GM12878 (cell line): ENCODE data around the gene HEMK1. TPM values are rescaled to one million over a fixed set of nuclear protein-coding genes. Genes with fewer than 3 reads are reported as not detected.

Experiments
- ATAC-seq: fragments of 200-7000 bp; cut with Tn5 transposase; 3 replicates; pipeline ENCODE4 v1.9.1; 2020; ENCODE audit warnings: mild to moderate bottlenecking, moderate library complexity
- BruUV-seq: library from RNA; stranded (reverse); fragments of 400-500 nt; replicated peaks from 2 replicates; lab custom pipeline; 2021; lab: Mats Ljungman, UMichigan
- CTCF ChIA-PET: fragments of 300-600 bp; sonication (Branson Sonifier 250); formaldehyde crosslinking; extraction: SDS; loops from one replicate; lab custom pipeline; 2021; ENCODE audit warnings: inconsistent platforms; lab: Yijun Ruan, JAX
- POLR2A ChIA-PET: fragments of 350-600 bp; formaldehyde crosslinking; extraction: SDS; loops from one replicate; lab custom pipeline; 2021; ENCODE audit warnings: inconsistent platforms; lab: Charles Lee
- RAD21 ChIA-PET: fragments of 300-600 bp; sonication (Branson Sonifier 250); formaldehyde crosslinking; loops from one replicate; lab custom pipeline; 2023; ENCODE audit warnings: antibody characterized with exemption; ENCODE audit not compliant: unreplicated experiment; lab: Charles Lee
- SMC1A ChIA-PET: fragments of 300-600 bp; sonication (Branson Sonifier 250); formaldehyde crosslinking; loops from one replicate; lab custom pipeline; 2023; ENCODE audit not compliant: unreplicated experiment, uncharacterized antibody; lab: Charles Lee
- DNase-seq: peaks from one replicate; pipeline ENCODE4 v3.0.0-alpha.2; 2011; ENCODE audit warnings: low read depth, low spot score
- FAIRE-seq: peaks from 3 replicates; lab custom pipeline; 2011; peaks lifted over from hg19 to GRCh38; lab: Jason Lieb, UNC
- H2AFZ ChIP-seq: 2 replicates; pipeline ENCODE4 v1.6.0; 2011; ENCODE audit warnings: low read depth, low read length, control low read depth; ENCODE audit not compliant: control insufficient read depth
- H3K27ac ChIP-seq: 2 replicates; pipeline ENCODE4 v1.5.1; 2011; ENCODE audit warnings: control low read depth; ENCODE audit not compliant: control insufficient read depth, insufficient read depth
- H3K27me3 ChIP-seq, 2 experiments: replicated peaks in 1 of 2; 2 replicates each; pipeline versions ENCODE4 v1.6.0 to v1.6.1; 2011; ENCODE audit warnings: low read length in 1 of 2; ENCODE audit not compliant: control insufficient read depth in 2 of 2, insufficient read depth in 2 of 2
- H3K36me3 ChIP-seq, 2 experiments: 2 replicates each; pipeline ENCODE4 v1.5.1; 2011; ENCODE audit warnings: low read length in 1 of 2; ENCODE audit not compliant: control insufficient read depth in 2 of 2, insufficient read depth in 2 of 2
- H3K4me1 ChIP-seq: 2 replicates; pipeline ENCODE4 v1.6.1; 2011; ENCODE audit warnings: mild to moderate bottlenecking, low read length, moderate library complexity, mixed read lengths; ENCODE audit not compliant: control insufficient read depth, insufficient read depth
- H3K4me2 ChIP-seq: 2 replicates; pipeline ENCODE4 v1.6.0; 2011; ENCODE audit warnings: control low read depth; ENCODE audit not compliant: control insufficient read depth, insufficient read depth
- H3K4me3 ChIP-seq: fragments of 200-600 bp; sonication (generic); 2 replicates; pipeline ENCODE4 v1.5.1; 2016
- H3K79me2 ChIP-seq: 2 replicates; pipeline ENCODE4 v1.6.0; 2011; ENCODE audit warnings: low read length; ENCODE audit not compliant: control insufficient read depth, insufficient read depth
- H3K9ac ChIP-seq: 2 replicates; pipeline ENCODE4 v1.8.0; 2011; ENCODE audit warnings: low read length, control low read depth, mixed read lengths; ENCODE audit not compliant: control insufficient read depth, insufficient read depth
- H3K9me3 ChIP-seq: replicated peaks from 3 replicates; pipeline ENCODE4 v1.5.1; 2011; ENCODE audit warnings: mild to moderate bottlenecking, low read length; ENCODE audit not compliant: control insufficient read depth, insufficient read depth
- H4K20me1 ChIP-seq: 2 replicates; pipeline ENCODE4 v1.6.0; 2011; ENCODE audit not compliant: control insufficient read depth, insufficient read depth
- ATF7 ChIP-seq: fragments of 450-650 bp; IDR thresholded peaks from 2 replicates; pipeline ENCODE4 v1.6.1; 2016; ENCODE audit warnings: low read depth, mild to moderate bottlenecking
- BCL11A ChIP-seq: IDR thresholded peaks from 2 replicates; pipeline ENCODE4 v1.6.1; 2011; ENCODE audit warnings: low read depth, low read length
- BMI1 ChIP-seq: fragments of 450-650 bp; IDR thresholded peaks from 2 replicates; pipeline ENCODE4 v1.6.1; 2016; ENCODE audit warnings: mild to moderate bottlenecking, moderate library complexity, borderline replicate concordance
- CEBPZ ChIP-seq: fragments of 150-350 bp; IDR thresholded peaks from 2 replicates; pipeline ENCODE4 v1.6.1; 2016; ENCODE audit warnings: low read depth, low read length
- IRF4 ChIP-seq: IDR thresholded peaks from 2 replicates; pipeline ENCODE4 v1.6.1; 2011; ENCODE audit warnings: low read depth, low read length
- IRF5 ChIP-seq: fragments of 450-650 bp; IDR thresholded peaks from 2 replicates; pipeline ENCODE4 v1.6.1; 2017; ENCODE audit warnings: borderline replicate concordance
- NR2F1 ChIP-seq: fragments of 450-650 bp; conservative IDR thresholded peaks from 2 replicates; pipeline ENCODE4 v1.6.1; 2017; ENCODE audit warnings: mild to moderate bottlenecking
- PML ChIP-seq: IDR thresholded peaks from 2 replicates; pipeline ENCODE4 v1.6.1; 2012; ENCODE audit warnings: low read length, inconsistent platforms
- POLR2A ChIP-seq: IDR thresholded peaks from 2 replicates; pipeline ENCODE4 v1.6.1; 2011; ENCODE audit warnings: low read depth, mild to moderate bottlenecking, low read length
- POLR2AphosphoS2 ChIP-seq: IDR thresholded peaks from 2 replicates; pipeline ENCODE4 v1.6.1; 2011; ENCODE audit warnings: low read depth, mild to moderate bottlenecking, low read length, improper control_type of control experiment, moderate library complexity
- RFX5 ChIP-seq: IDR thresholded peaks from 2 replicates; pipeline ENCODE4 v1.6.1; 2011; ENCODE audit warnings: low read depth, low read length, improper control_type of control experiment
- SMARCA5 ChIP-seq: fragments of 450-650 bp; IDR thresholded peaks from 2 replicates; pipeline ENCODE4 v1.6.1; 2017; ENCODE audit warnings: mild to moderate bottlenecking
- SMC3 ChIP-seq: IDR thresholded peaks from 2 replicates; pipeline ENCODE4 v1.6.1; 2011; ENCODE audit warnings: low read length, improper control_type of control experiment, borderline replicate concordance
- SP1 ChIP-seq: IDR thresholded peaks from one replicate; pipeline ENCODE4 v1.6.1; 2011; ENCODE audit warnings: low read depth, low read length
- TARDBP ChIP-seq: IDR thresholded peaks from 2 replicates; pipeline ENCODE4 v1.6.1; 2016; ENCODE audit warnings: borderline replicate concordance
- WGBS: methylation state at CpG from one replicate; pipeline ENCODE4 v1.1.6; 2016; ENCODE audit warnings: low lambda C conversion rate; ENCODE audit not compliant: insufficient replicate concordance, insufficient coverage; ENCODE audit errors: missing lambda C conversion rate; 5-methylcytosine and 5-hydroxymethylcytosine counted together
- in situ Hi-C: fragments of 300-500 bp; cut with MboI; formaldehyde crosslinking; loops from 9 replicates; pipeline ENCODE4 v1.14.3; 2018; ENCODE audit warnings: mixed read lengths
- intact Hi-C: fragments of 100-400 bp; cut with micrococcal nuclease; formaldehyde crosslinking; loops from one replicate; pipeline ENCODE4 v1.14.2; 2022; ENCODE audit not compliant: unreplicated experiment
- polyA plus RNA-seq, 11 experiments: library from polyadenylated mRNA; depleted of rRNA in 4 of 11; unstranded in 6 of 11; stranded (reverse) in 5 of 11; fragments of >200 nt; fragmentation: Nextera tagmentation in 4 of 11; fragmentation: Illumina TruSeq in 1 of 11; extraction: Ambion mirVana in 4 of 11; extraction: Trizol in 1 of 11; gene quantifications; 1 replicate in 1 of 11; 2 replicates in 10 of 11; pipeline versions ENCODE4 v1.2.1 to v1.2.3, GENCODE V29; 2011 to 2016; ENCODE audit warnings: inconsistent platforms in 2 of 11, missing spikeins in 2 of 11, low read depth in 1 of 11
- total RNA-seq, 4 experiments: library from RNA; depleted of rRNA in 3 of 4; stranded (reverse); fragments of >200 nt in 3 of 4; fragmentation: Illumina TruSeq in 1 of 4; extraction: Trizol in 1 of 4; gene quantifications; 2 replicates each; pipeline versions ENCODE4 v1.2.1 to v1.2.3, GENCODE V29; 2013 to 2021

HEMK1 gene
- total and polyA plus RNA-seq, 10 of the 15 experiments (the other 5 are each of a cell fraction or from before 2014, with no cell fraction given), result 2.8 to 19.0 (median 12.0) TPM

DNA sequence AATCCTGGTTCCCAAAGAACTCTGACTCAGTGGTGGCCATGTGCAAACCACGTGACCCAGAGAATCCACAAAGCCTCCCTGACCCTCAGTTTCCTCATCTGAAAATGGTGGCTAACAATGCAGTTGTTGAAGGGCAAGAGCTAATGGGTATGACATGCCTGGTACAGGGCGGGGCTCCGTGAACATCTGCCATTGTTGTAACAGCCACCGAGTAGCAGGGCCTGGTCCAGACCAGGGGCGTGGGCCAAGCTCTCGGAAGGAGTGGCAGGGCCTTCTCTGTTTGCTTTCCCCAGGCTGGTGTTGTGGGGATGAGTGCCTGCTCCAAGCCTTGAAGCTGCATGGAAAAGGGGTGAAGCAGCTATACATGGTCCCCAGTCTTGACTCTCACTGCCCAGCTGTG lies 61.1 kb downstream of the HEMK1 start:
- Histone ChIP-seq H3K79me2 (no peaks in the 10 kb centered on the region), H3K9me3 (no peaks in the 10 kb centered on the region), H3K4me3 (no peak overlapping the region), H3K27me3 (no peaks in the 10 kb centered on the region), H3K27ac (no peak overlapping the region), H3K4me1 (peaks cover 10% of the 10 kb centered on the region), H3K36me3 (peaks cover 0 to 6% of the 10 kb centered on the region in 2 experiments; a peak in 2 of 4 replicates), H2AFZ (no peak overlapping the region), H3K9ac (no peak overlapping the region), H3K4me2 (no peak overlapping the region), H4K20me1 (no peaks in the 10 kb centered on the region)
- SMC1A ChIA-PET, result interaction anchor here (1.2 to 5.7 kb wide), 3 partner anchors 7 to 15 kb away, joined by 5 to 26 read pairs (median 12); partner anchors contain the start of gene MAPKAPK3
- TF ChIP-seq RFX5 (no peak), IRF5 (no peak), NR2F1 (no peak)
- in situ Hi-C loops, result no loop called here
- POLR2A ChIA-PET, result no interaction called here
- CTCF ChIA-PET, result interaction anchor here (1.0 to 3.1 kb wide), 4 partner anchors 10 to 162 kb away, joined by 3 to 13 read pairs (median 8); no protein-coding TSS in a partner anchor
- 91% methylated on average over 6 of the region's 6 CpGs for WGBS
- intact Hi-C loops, result no loop called here
- no TSS peak for BruUV-seq
- no peak for DNase-seq
- ATAC-seq, result no peak
- RAD21 ChIA-PET, result interaction anchor here (2.4 kb wide), 1 partner anchor 12 kb away, joined by 7 read pairs; no protein-coding TSS in a partner anchor
- FAIRE-seq, result no peak

GRCh38 chr3:50630877-50631276 lies 61.6 kb downstream of the HEMK1 start:
- Histone ChIP-seq H3K4me2 (no peak overlapping the region), H2AFZ (no peak overlapping the region), H3K36me3 (peaks cover 0 to 6% of the 10 kb centered on the region in 2 experiments; a peak in 2 of 4 replicates), H3K79me2 (no peaks in the 10 kb centered on the region), H3K4me3 (no peak overlapping the region), H4K20me1 (no peaks in the 10 kb centered on the region), H3K27ac (no peak overlapping the region), H3K4me1 (peaks cover 10% of the 10 kb centered on the region), H3K27me3 (no peaks in the 10 kb centered on the region), H3K9me3 (no peaks in the 10 kb centered on the region), H3K9ac (no peak overlapping the region)
- no TSS peak for BruUV-seq
- 60% methylated on average over 7 of the region's 7 CpGs for WGBS
- FAIRE-seq, result no peak
- no peak for ATAC-seq
- POLR2A ChIA-PET, result no interaction called here
- intact Hi-C loops (no loop called here), in situ Hi-C loops (no loop called here)
- CTCF ChIA-PET, result interaction anchor here (1.0 to 3.1 kb wide), 4 partner anchors 10 to 162 kb away, joined by 3 to 13 read pairs (median 8); no protein-coding TSS in a partner anchor
- RAD21 ChIA-PET, result interaction anchor here (2.4 kb wide), 1 partner anchor 12 kb away, joined by 7 read pairs; no protein-coding TSS in a partner anchor
- SMC1A ChIA-PET, result interaction anchor here (1.2 to 5.7 kb wide), 3 partner anchors 8 to 16 kb away, joined by 5 to 26 read pairs (median 12); partner anchors contain the start of gene MAPKAPK3
- DNase-seq, result no peak
- TF ChIP-seq TARDBP (no peak), PML (no peak), CEBPZ (no peak), ATF7 (no peak), SMC3 (no peak), RFX5 (no peak), POLR2A (no peak), BMI1 (no peak), IRF4 (no peak), BCL11A (no peak), SP1 (no peak), POLR2AphosphoS2 (no peak), SMARCA5 (no peak)
